Measurements from ENCODE around the gene DOHH.
"Not testable (repeated sequence)": the region's sequence is repeated elsewhere in the genome, so short reads cannot be mapped to it uniquely, and the experiment has no call there.

The DOHH gene

DNA sequence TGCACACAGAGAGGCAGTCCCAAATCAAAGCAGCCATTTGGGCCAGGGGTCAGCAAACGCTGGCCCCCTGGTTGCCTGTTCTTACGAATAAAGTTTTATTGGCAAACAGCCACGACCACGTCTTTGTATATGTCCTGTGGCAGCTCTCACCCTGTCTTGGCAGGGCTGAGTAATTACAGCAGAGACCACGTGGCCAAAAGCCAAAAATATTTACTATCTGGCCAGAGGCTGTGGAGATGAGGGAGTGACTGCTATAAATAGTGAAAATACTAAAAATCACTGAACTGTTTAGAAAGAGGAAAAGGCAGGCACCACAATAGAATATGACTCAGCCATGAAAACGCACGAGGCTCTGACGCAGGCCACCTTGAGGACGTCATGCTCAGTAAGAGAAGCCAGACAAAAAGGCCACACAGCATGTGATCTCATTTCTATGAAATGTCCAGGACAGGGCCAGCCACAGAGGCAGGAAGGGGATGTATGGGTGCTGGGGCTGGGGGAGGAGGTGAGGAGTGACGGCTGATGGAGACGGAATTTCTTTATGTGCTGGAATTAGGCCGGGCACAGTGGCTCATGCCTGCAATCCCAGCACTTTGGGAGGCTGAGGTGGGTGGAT, 49.6 kb downstream of the DOHH start:
- Mint-ChIP-seq H3K27me3 (ENCODE audit: low read depth) (peaks cover 4% of the 10 kb centered on the region), H3K36me3 (ENCODE audit: low read depth) (peaks cover 19% of the 10 kb centered on the region), H3K4me3 (no peak overlapping the region), H3K4me1 (peaks cover 10% of the 10 kb centered on the region), H3K9me3 (no peaks in the 10 kb centered on the region), H3K27ac (peak overlapping the region; percentile 92 to 96 (median 93))
- no peak for TF ChIP-seq CTCF (IDR thresholded peaks at IDR 0.05; ENCODE audit: unreplicated experiment in 3 of 3)

DNA sequence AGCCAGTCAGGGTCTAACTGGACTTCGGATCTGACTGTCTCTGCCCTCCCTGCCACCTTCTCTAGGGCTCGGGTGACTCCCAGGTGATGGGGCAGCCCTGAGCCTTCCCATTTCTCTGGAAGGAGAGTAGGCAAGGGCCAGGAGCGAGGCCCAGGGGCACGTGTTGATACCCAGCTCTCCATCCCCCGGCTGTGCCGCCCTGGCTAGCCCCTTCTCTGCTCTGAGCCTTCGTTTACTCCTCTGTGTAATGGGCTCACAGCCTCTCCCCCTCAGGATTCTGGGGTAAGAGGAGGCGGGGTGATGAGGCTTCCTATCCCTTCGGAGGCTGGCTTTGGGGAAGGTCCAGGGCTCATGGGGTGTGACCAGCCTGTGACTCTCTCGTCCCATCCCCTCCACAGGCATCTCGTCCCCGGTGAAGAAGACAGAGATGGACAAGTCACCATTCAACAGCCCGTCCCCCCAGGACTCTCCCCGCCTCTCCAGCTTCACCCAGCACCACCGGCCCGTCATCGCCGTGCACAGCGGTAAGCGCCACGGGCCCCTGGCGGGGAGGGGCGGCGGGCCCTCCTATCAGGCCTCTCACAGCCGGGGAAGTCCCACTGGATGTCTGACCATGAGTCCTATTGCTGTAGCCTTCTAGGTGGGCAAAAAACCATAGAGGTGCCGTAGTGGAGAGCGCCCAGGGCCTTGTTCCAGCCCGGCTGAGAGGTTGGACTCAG, 51.7 kb downstream of the DOHH start:
- Mint-ChIP-seq H3K27ac (no peak overlapping the region), H3K4me1 (peaks cover 17% of the 10 kb centered on the region), H3K36me3 (ENCODE audit: low read depth) (peaks cover 17% of the 10 kb centered on the region), H3K27me3 (ENCODE audit: low read depth) (peaks cover 4% of the 10 kb centered on the region), H3K9me3 (no peaks in the 10 kb centered on the region), H3K4me3 (no peak overlapping the region)
- no peak for TF ChIP-seq CTCF (IDR thresholded peaks at IDR 0.05; ENCODE audit: unreplicated experiment in 3 of 3)

- not testable (repeated sequence) for H3K27me3 Mint-ChIP-seq (ENCODE audit: low read depth); H3K9me3 Mint-ChIP-seq; H3K27ac Mint-ChIP-seq
Observed at GRCh38 chr19:3446657-3447056, 53.8 kb downstream of the DOHH start.

DNA sequence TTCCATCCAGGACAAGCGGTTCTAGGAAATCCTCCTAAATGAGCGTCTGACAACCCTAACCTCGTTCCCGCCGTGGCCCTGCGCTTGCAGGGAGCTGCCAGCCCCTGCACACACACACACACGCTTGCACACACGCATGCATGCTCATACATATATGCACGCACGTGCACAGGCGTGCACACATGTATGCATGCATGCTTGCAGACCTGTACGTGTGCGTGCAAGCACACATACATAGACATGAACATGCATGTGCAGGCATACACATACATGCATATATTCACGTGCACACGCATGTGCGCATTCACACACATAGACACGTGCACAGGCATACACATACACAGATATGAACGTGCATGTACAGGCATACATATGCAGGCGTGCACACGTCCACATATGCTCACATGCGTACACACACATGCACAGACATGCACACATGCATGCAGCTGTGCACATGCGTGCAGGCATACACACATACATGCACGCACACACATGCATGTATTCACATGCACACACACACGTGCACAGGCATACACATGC, 55.7 kb downstream of the DOHH start:
- Mint-ChIP-seq H3K9me3 (no peaks in the 10 kb centered on the region), H3K27me3 (ENCODE audit: low read depth) (peaks cover 4% of the 10 kb centered on the region), H3K4me1 (peaks cover 16% of the 10 kb centered on the region), H3K4me3 (peak overlapping the region in 1 of 3 experiments; percentile 19), H3K27ac (peak overlapping the region; percentile 61 to 87 (median 67)), H3K36me3 (ENCODE audit: low read depth) (no peaks in the 10 kb centered on the region)
- no peak for TF ChIP-seq CTCF (IDR thresholded peaks at IDR 0.05; ENCODE audit: unreplicated experiment in 3 of 3)

More at GRCh38 chr19:3446657-3447056, 53.8 kb downstream of the DOHH start:
- H3K4me3 Mint-ChIP-seq; H3K36me3 Mint-ChIP-seq (ENCODE audit: low read depth): not testable (repeated sequence)
- peaks cover 22% of the 10 kb centered on the region for H3K4me1 Mint-ChIP-seq

GRCh38 chr19:3443840-3444694, 56.4 kb downstream of the DOHH start:
- Mint-ChIP-seq H3K36me3 (ENCODE audit: low read depth) (no peaks in the 10 kb centered on the region), H3K27ac (peak overlapping the region; percentile 61 to 87 (median 67)), H3K4me1 (peaks cover 16% of the 10 kb centered on the region), H3K27me3 (ENCODE audit: low read depth) (peaks cover 4% of the 10 kb centered on the region), H3K4me3 (peak overlapping the region in 2 of 3 experiments; percentile 32 to 33), H3K9me3 (no peaks in the 10 kb centered on the region)
- no peak for TF ChIP-seq CTCF (IDR thresholded peaks at IDR 0.05; ENCODE audit: unreplicated experiment in 3 of 3)

Data from nephron (organoid).